A549 treated with AZD9567 at 1 μM for 4 hours (cell line): ENCODE data around the gene TREML1. TPM values are rescaled to one million over a fixed set of nuclear protein-coding genes. Genes with fewer than 3 reads are reported as not detected.

Source experiments
- total RNA-seq: library from RNA; stranded (reverse); fragments of 200-300 nt; extraction: Qiagen RNA extraction; gene quantifications from 5 replicates; pipeline ENCODE4 v1.2.3, GENCODE V29; 2022; ENCODE audit not compliant: insufficient read depth

TREML1 gene
- not detected in 5 replicates for total RNA-seq

GRCh38 chr6:41153992-41154625 lies at the start of gene TREML1:
TREML1 (minus strand) TSS chr6:41154347; CDS start chr6:41154288, 59 bp downstream.

GRCh38 chr6:41200901-41201763 lies 47.0 kb upstream of the TREML1 start, which contains the start of gene TREML2:
TREML2 (minus strand) TSS chr6:41201149; CDS start chr6:41201008, 141 bp downstream.

GRCh38 chr6:41162687-41163418 lies 8.7 kb upstream of the TREML1 start, which contains the start of gene TREM2:
TREM2 (minus strand) TSS chr6:41163116; CDS start chr6:41163082, 34 bp downstream.

Other genes with a start within 250 kb of the TREML1 start
- 0.24 to 0.38 TPM (median 0.31 TPM) in 4 of 5 replicates, not detected in the other for gene UNC5CL, start 115.1 kb downstream of the TREML1 start, total RNA-seq
- 0.13 TPM in 1 of 5 replicates, not detected in the others for gene TSPO2, start 111.9 kb downstream of the TREML1 start, total RNA-seq
- gene APOBEC2, start 101.1 kb downstream of the TREML1 start, total RNA-seq = not detected in 5 replicates
- 10.3 to 18.6 TPM (median 15.8 TPM) in 5 replicates for gene OARD1, start 82.0 kb downstream of the TREML1 start, total RNA-seq
- 12.1 to 15.0 TPM (median 13.7 TPM) in 5 replicates for gene NFYA, start 81.4 kb downstream of the TREML1 start, total RNA-seq
- 0.08 to 0.10 TPM in 2 of 5 replicates, not detected in the others for gene TREM2, start 8.8 kb upstream of the TREML1 start, total RNA-seq
- not detected in 5 replicates for gene TREML2, start 46.8 kb upstream of the TREML1 start, total RNA-seq
- 0.05 TPM in 1 of 5 replicates, not detected in the others for gene TREML4, start 74.0 kb upstream of the TREML1 start, total RNA-seq
- 0.10 to 0.34 TPM (median 0.19 TPM) in 3 of 5 replicates, not detected in the others for gene TREM1, start 132.3 kb upstream of the TREML1 start, total RNA-seq
- gene NCR2, start 181.3 kb upstream of the TREML1 start, total RNA-seq = not detected in 5 replicates